Spinal cord (tissue), 10 donors: Measurements from ENCODE around the gene AP1S1. TPM values are rescaled to one million over a fixed set of nuclear protein-coding genes. Genes with fewer than 3 reads are reported as not detected.
"Not testable (repeated sequence)": the region's sequence is repeated elsewhere in the genome, so short reads cannot be mapped to it uniquely, and the experiment has no call there.

ENCODE experiments used
- DNase-seq, 6 donors: peaks; one replicate each; pipeline versions ENCODE4 v3.0.0 to v3.0.0-alpha.2; 2013 to 2015; ENCODE audit warnings: low spot score in 6 of 6, low read depth in 4 of 6
- H3K27ac ChIP-seq: one replicate; pipeline ENCODE4 v1.5.1; 2013; ENCODE audit warnings: low read depth, low read length, control low read depth
- H3K27me3 ChIP-seq: one replicate; pipeline ENCODE4 v1.6.1; 2013; ENCODE audit warnings: low read length; ENCODE audit not compliant: control insufficient read depth, insufficient read depth
- H3K36me3 ChIP-seq: one replicate; pipeline ENCODE4 v1.6.1; 2013; ENCODE audit warnings: low read length; ENCODE audit not compliant: control insufficient read depth, insufficient read depth
- H3K4me1 ChIP-seq: one replicate; pipeline ENCODE4 v1.6.1; 2013; ENCODE audit warnings: low read length; ENCODE audit not compliant: control insufficient read depth, insufficient read depth
- H3K4me3 ChIP-seq: one replicate; pipeline ENCODE4 v1.5.1; 2013; ENCODE audit warnings: low read depth, low read length, control low read depth
- H3K9me3 ChIP-seq: one replicate; pipeline ENCODE4 v1.6.1; 2013; ENCODE audit warnings: low read length; ENCODE audit not compliant: control insufficient read depth, insufficient read depth
- WGBS: methylation state at CpG from one replicate; pipeline ENCODE4 v1.1.5; 2013; ENCODE audit warnings: missing lambda C conversion rate; ENCODE audit not compliant: insufficient coverage; 5-methylcytosine and 5-hydroxymethylcytosine counted together
- polyA plus RNA-seq, 2 donors: library from polyadenylated mRNA; unstranded; fragments of 120-200 nt; gene quantifications; one replicate each; pipeline ENCODE4 v1.2.1, GENCODE V29; 2013; ENCODE audit not compliant: insufficient read length in 2 of 2
- total RNA-seq, 2 donors: library from RNA; depleted of rRNA in 1 of 2; stranded (reverse); fragments of 120-200 nt in 1 of 2; fragments of >200 nt in 1 of 2; gene quantifications; one replicate each; pipeline versions ENCODE4 v1.2.3 to v1.2.4, GENCODE V29; 2013 to 2014
- donor health status: healthy.

The AP1S1 gene
- total and polyA plus RNA-seq, 4 donors: 49.0 to 96.4 (median 84.3) TPM

GRCh38 chr7:101195884-101196283 is 41.6 kb downstream of the AP1S1 start:
- Histone ChIP-seq H3K4me1 (peaks cover 3% of the 10 kb centered on the region), H3K9me3 (no peaks in the 10 kb centered on the region), H3K4me3 (no peak overlapping the region), H3K27me3 (peaks cover 10% of the 10 kb centered on the region), H3K36me3 (no peaks in the 10 kb centered on the region), H3K27ac (no peak overlapping the region)
- 80% methylated on average over 17 of the region's 17 CpGs for WGBS
- no peak for DNase-seq

GRCh38 chr7:101197991-101198390 is 43.7 kb downstream of the AP1S1 start:
- Histone ChIP-seq H3K36me3 (no peaks in the 10 kb centered on the region), H3K9me3 (no peaks in the 10 kb centered on the region), H3K4me3 (no peak overlapping the region), H3K27ac (no peak overlapping the region), H3K27me3 (peaks cover 31% of the 10 kb centered on the region), H3K4me1 (peaks cover 10% of the 10 kb centered on the region)
- no peak for DNase-seq
- WGBS: 73% methylated on average over 15 of the region's 21 CpGs

GRCh38 chr7:101198476-101198875 is 44.2 kb downstream of the AP1S1 start:
- Histone ChIP-seq H3K9me3 (no peaks in the 10 kb centered on the region), H3K27me3 (peaks cover 36% of the 10 kb centered on the region), H3K27ac (no peak overlapping the region), H3K4me1 (peaks cover 10% of the 10 kb centered on the region), H3K36me3 (no peaks in the 10 kb centered on the region), H3K4me3 (no peak overlapping the region)
- DNase-seq: no peak
- WGBS: 66% methylated on average over 12 of the region's 14 CpGs

- H3K27me3 ChIP-seq: peaks cover 37% of the 10 kb centered on the region
- H3K4me3 ChIP-seq, H3K36me3 ChIP-seq, H3K9me3 ChIP-seq, H3K27ac ChIP-seq, DNase-seq: not testable (repeated sequence)
- peaks cover 10% of the 10 kb centered on the region for H3K4me1 ChIP-seq
- WGBS: 95% methylated on average over 8 of the region's 10 CpGs
These were observed 45.2 kb downstream of the AP1S1 start for GRCh38 chr7:101199522-101199921.

- Histone ChIP-seq H3K4me1 (peaks cover 10% of the 10 kb centered on the region), H3K9me3 (no peaks in the 10 kb centered on the region), H3K36me3 (no peaks in the 10 kb centered on the region), H3K4me3 (no peak overlapping the region), H3K27ac (no peak overlapping the region), H3K27me3 (peaks cover 37% of the 10 kb centered on the region)
- WGBS: 80% methylated on average over 1 of the region's 2 CpGs
- no peak for DNase-seq
These were observed 46.2 kb downstream of the AP1S1 start for GRCh38 chr7:101200504-101200861.

GRCh38 chr7:101200862-101201599 is 46.8 kb downstream of the AP1S1 start, which contains the start of gene MOGAT3:
Gene MOGAT3 (minus strand): TSS chr7:101201036. CDS start chr7:101200854, 182 bp downstream.
- H3K27me3 ChIP-seq: peaks cover 37% of the 10 kb centered on the region

GRCh38 chr7:101201695-101202602 is 47.7 kb downstream of the AP1S1 start:
- no peaks in the 10 kb centered on the region for H3K9me3 ChIP-seq
- no peak overlapping the region for H3K27ac ChIP-seq
- no peak for DNase-seq
- no peak overlapping the region for H3K4me3 ChIP-seq
- H3K27me3 ChIP-seq: peaks cover 37% of the 10 kb centered on the region
- peaks cover 12% of the 10 kb centered on the region for H3K36me3 ChIP-seq
- peaks cover 10% of the 10 kb centered on the region for H3K4me1 ChIP-seq
- 4% methylated on average over 75 of the region's 75 CpGs for WGBS

More at GRCh38 chr7:101200862-101201599, 46.8 kb downstream of the AP1S1 start, which contains the start of gene MOGAT3:
- peaks cover 10% of the 10 kb centered on the region for H3K4me1 ChIP-seq
- H3K27ac ChIP-seq: no peak within 1 kb of the TSS
- H3K9me3 ChIP-seq: no peaks in the 10 kb centered on the region
- H3K4me3 ChIP-seq: no peak within 1 kb of the TSS
- no peak for DNase-seq
- WGBS: 28% methylated on average over 16 of the region's 21 CpGs
- peaks cover 5% of the 10 kb centered on the region for H3K36me3 ChIP-seq

- Histone ChIP-seq H3K4me3 (no peak overlapping the region), H3K4me1 (peaks cover 10% of the 10 kb centered on the region), H3K9me3 (no peaks in the 10 kb centered on the region), H3K36me3 (peaks cover 18% of the 10 kb centered on the region), H3K27ac (no peak overlapping the region), H3K27me3 (peaks cover 37% of the 10 kb centered on the region)
- no peak for DNase-seq
- WGBS: 81% methylated on average over 4 of the region's 5 CpGs
These were observed 48.3 kb downstream of the AP1S1 start for GRCh38 chr7:101202603-101202918.

GRCh38 chr7:101203740-101204738 is 49.8 kb downstream of the AP1S1 start:
- H3K27me3 ChIP-seq: peaks cover 37% of the 10 kb centered on the region
- not testable (repeated sequence) for H3K27ac ChIP-seq, H3K4me3 ChIP-seq, H3K9me3 ChIP-seq, DNase-seq
- peaks cover 33% of the 10 kb centered on the region for H3K36me3 ChIP-seq
- H3K4me1 ChIP-seq: peaks cover 10% of the 10 kb centered on the region
- WGBS: 82% methylated on average over 17 of the region's 22 CpGs
